ENCODE results near the gene PSMB7.
A peak's percentile ranks its signal among the peaks of the same experiment; 100 is the strongest.

The PSMB7 gene

GRCh38 chr9:124411514-124412227 is 3.6 kb downstream of the PSMB7 start:
- peaks cover 14 to 23% of the 10 kb centered on the region in 2 donors for H3K4me1 Mint-ChIP-seq
- peaks cover 0 to 3% of the 10 kb centered on the region in 2 donors for H3K9me3 Mint-ChIP-seq
- peaks cover 31 to 47% of the 10 kb centered on the region in 2 donors for H3K36me3 Mint-ChIP-seq
- H3K4me3 Mint-ChIP-seq, result no peak overlapping the region
- no peaks in the 10 kb centered on the region for H3K27me3 Mint-ChIP-seq
- ATAC-seq (replicated peaks), result no peak
- no peak for DNase-seq
- no peak overlapping the region for H3K27ac Mint-ChIP-seq

GRCh38 chr9:124410321-124410913 is 4.8 kb downstream of the PSMB7 start:
- H3K4me3 Mint-ChIP-seq, result no peak overlapping the region
- H3K4me1 Mint-ChIP-seq, result peaks cover 12 to 20% of the 10 kb centered on the region in 2 donors
- no peak overlapping the region for H3K27ac Mint-ChIP-seq
- H3K9me3 Mint-ChIP-seq, result peaks cover 0 to under 1% of the 10 kb centered on the region in 2 donors
- no peaks in the 10 kb centered on the region for H3K27me3 Mint-ChIP-seq
- ATAC-seq (replicated peaks) (no peak), DNase-seq (no peak)
- H3K36me3 Mint-ChIP-seq, result peaks cover 36 to 55% of the 10 kb centered on the region in 2 donors

GRCh38 chr9:124409410-124409809 is 5.8 kb downstream of the PSMB7 start:
- no peaks in the 10 kb centered on the region for H3K27me3 Mint-ChIP-seq
- H3K9me3 Mint-ChIP-seq, result no peaks in the 10 kb centered on the region
- peaks cover 30 to 52% of the 10 kb centered on the region in 2 donors for H3K36me3 Mint-ChIP-seq
- DNase-seq (no peak), ATAC-seq (replicated peaks) (no peak)
- no peak overlapping the region for H3K4me3 Mint-ChIP-seq
- H3K4me1 Mint-ChIP-seq, result peaks cover 10 to 11% of the 10 kb centered on the region in 2 donors
- no peak overlapping the region for H3K27ac Mint-ChIP-seq

DNA sequence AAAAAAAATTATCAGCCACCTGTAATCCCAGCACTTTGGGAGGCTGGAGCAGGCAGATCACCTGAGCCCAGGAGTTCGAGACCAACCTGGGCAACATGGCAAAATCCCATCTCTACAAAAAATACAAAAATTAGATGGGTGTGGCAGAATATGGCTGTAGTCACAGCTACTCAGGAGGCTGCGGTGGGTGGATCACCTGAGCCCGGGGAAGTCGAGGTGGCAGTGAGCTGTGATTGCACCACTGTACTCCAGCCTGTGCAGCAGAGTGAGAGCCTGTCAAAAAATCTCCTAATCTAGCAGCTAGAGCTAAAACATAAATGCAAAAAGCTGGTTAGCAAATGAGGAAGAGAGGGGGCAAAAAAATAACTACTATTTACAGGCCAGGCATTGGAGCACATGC is 12.0 kb downstream of the PSMB7 start:
- Mint-ChIP-seq H3K9me3 (no peaks in the 10 kb centered on the region), H3K4me1 (peaks cover 10% of the 10 kb centered on the region in 2 donors), H3K4me3 (no peak overlapping the region), H3K36me3 (peaks cover 31 to 59% of the 10 kb centered on the region in 2 donors), H3K27me3 (no peaks in the 10 kb centered on the region), H3K27ac (no peak overlapping the region)
- DNase-seq (no peak), ATAC-seq (replicated peaks) (no peak)

GRCh38 chr9:124399968-124400940 is 15.0 kb downstream of the PSMB7 start:
- Mint-ChIP-seq H3K4me1 (peaks cover 11 to 14% of the 10 kb centered on the region in 2 donors), H3K4me3 (no peak overlapping the region), H3K27ac (no peak overlapping the region), H3K36me3 (peaks cover 26 to 48% of the 10 kb centered on the region in 2 donors), H3K9me3 (no peaks in the 10 kb centered on the region), H3K27me3 (no peaks in the 10 kb centered on the region)
- ATAC-seq (replicated peaks), result no peak
- no peak for DNase-seq

DNA sequence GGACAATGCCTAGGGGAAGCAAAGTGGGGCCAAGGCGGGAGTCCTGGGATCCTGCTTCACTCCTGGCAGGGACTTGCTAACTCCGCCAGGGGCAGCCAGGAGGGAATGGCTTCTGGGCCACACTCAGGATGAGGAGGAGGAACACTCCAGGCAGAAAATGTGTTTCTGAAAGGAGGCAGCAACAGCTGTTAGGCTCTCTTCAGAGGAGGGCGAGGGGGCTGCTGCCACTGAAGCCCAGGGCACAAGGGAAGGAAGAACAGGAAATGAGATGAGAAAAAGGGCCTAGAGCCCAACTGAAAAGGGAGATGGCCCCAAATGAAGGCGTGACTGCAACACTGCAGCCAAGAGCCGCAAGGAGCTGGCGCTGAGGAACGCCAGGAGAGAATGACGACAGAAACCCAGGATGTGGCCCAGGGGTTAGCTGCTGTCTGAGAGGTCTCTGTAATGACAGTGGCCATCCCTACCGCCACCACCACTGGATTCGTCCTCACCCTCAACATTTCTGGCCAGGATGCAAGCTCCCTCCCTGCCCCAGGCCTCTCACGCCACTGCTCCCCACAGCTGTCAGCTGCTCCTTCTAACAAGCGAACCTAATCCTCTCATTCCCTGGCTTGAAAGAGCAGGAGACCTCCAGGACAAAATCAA is 15.8 kb downstream of the PSMB7 start:
- Mint-ChIP-seq H3K36me3 (peaks cover 29 to 48% of the 10 kb centered on the region in 2 donors), H3K4me1 (peaks cover 14 to 15% of the 10 kb centered on the region in 2 donors), H3K4me3 (no peak overlapping the region), H3K27ac (no peak overlapping the region), H3K9me3 (no peaks in the 10 kb centered on the region), H3K27me3 (no peaks in the 10 kb centered on the region)
- DNase-seq, result no peak
- ATAC-seq (replicated peaks), result no peak

DNA sequence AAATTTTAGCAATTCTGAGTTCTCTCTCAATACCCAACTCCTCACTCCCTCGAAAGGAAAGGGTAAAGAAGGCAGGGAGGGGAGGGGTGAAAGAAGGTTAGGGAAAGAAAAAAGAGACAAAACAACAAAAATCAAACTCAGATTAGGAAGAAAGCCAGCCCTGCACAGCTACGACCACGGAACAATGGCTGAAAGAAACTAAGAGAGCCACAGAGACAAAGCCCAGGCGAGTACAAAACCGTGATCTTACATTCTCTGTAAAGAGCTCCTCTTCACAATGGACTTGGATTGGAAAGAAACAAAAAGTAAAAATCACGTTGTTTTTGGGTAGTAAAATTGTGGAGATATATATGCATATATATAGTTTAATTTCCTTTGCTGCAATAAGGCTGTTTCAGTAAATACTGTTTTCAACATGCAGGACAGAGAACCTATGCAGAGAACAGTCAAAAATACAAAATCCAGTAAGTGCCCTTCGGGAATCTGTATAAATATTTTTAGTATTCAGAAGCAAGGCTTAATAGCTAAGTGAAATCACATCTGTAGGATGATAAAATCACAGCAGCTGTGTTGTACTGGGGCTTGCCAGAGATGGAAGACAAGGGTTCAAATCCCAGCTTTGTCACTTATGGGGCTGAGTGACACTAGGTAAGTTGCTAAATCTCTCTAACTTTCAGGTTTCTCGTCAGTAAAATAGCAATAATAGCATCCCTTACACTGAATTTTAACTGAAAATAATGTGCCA is 16.9 kb downstream of the PSMB7 start:
- H3K36me3 Mint-ChIP-seq, result peaks cover 29 to 45% of the 10 kb centered on the region in 2 donors
- no peak for DNase-seq
- H3K4me3 Mint-ChIP-seq, result no peak overlapping the region
- ATAC-seq (replicated peaks), result no peak
- H3K27me3 Mint-ChIP-seq, result no peaks in the 10 kb centered on the region
- peak overlapping the region; percentile 1 for H3K27ac Mint-ChIP-seq
- H3K4me1 Mint-ChIP-seq, result peaks cover 15 to 16% of the 10 kb centered on the region in 2 donors
- no peaks in the 10 kb centered on the region for H3K9me3 Mint-ChIP-seq

DNA sequence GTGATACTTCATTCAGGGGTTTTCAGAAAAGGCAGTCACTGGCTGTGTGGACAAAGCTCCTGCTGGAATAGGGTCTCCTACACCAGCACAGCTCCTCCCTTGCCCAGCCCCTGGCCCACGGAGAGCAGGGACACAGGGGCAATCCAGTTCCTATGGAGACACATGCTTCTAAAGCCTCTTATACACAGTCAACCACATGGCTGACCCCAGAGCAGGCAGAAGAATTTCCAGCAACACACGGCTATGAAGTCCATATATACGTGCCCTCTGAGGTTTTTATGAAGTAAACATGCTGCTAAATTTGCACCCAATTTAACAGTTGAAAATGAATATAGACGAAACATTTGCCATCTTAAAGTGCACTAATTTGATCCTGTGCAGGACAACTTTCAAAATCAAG is 19.4 kb downstream of the PSMB7 start:
- Mint-ChIP-seq H3K4me3 (no peak overlapping the region), H3K36me3 (peaks cover 19 to 48% of the 10 kb centered on the region in 2 donors), H3K9me3 (no peaks in the 10 kb centered on the region), H3K4me1 (peaks cover 17 to 25% of the 10 kb centered on the region in 2 donors), H3K27me3 (no peaks in the 10 kb centered on the region), H3K27ac (no peak overlapping the region)
- no peak for DNase-seq
- no peak for ATAC-seq (replicated peaks)

DNA sequence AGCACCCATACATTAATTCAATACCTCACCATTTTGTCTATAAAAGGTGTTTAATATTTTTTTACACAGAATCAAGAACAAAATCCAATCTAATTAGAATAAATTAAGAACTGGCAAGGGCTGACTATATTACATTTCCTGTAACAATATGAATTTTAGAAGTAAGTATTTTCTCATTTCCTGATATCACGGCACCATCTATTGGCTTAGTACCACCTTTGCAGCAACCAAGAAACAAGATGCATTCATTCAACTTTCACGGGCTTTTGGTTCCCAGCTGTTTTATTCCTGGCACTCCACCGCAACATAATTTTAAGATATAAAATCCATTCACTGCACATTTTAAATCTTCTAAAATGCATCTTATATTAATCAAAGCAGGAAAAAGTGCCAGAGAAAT is 20.6 kb downstream of the PSMB7 start:
- Mint-ChIP-seq H3K9me3 (no peaks in the 10 kb centered on the region), H3K4me1 (peaks cover 21 to 31% of the 10 kb centered on the region in 2 donors), H3K27ac (no peak overlapping the region), H3K4me3 (no peak overlapping the region), H3K27me3 (no peaks in the 10 kb centered on the region), H3K36me3 (peaks cover 19 to 37% of the 10 kb centered on the region in 2 donors)
- DNase-seq (no peak), ATAC-seq (replicated peaks) (no peak)

- no peak for DNase-seq
- ATAC-seq (replicated peaks), result peak; percentile 43 to 54
- Mint-ChIP-seq H3K4me1 (peaks cover 23 to 31% of the 10 kb centered on the region in 2 donors), H3K27ac (peak overlapping the region; percentile 71), H3K27me3 (no peaks in the 10 kb centered on the region), H3K9me3 (no peaks in the 10 kb centered on the region), H3K36me3 (peaks cover 18 to 32% of the 10 kb centered on the region in 2 donors), H3K4me3 (no peak overlapping the region)
Observed at GRCh38 chr9:124394167-124394566, 21.1 kb downstream of the PSMB7 start.

GRCh38 chr9:124392871-124393460 is 22.3 kb downstream of the PSMB7 start:
- H3K27ac Mint-ChIP-seq, result no peak overlapping the region
- no peak overlapping the region for H3K4me3 Mint-ChIP-seq
- ATAC-seq (replicated peaks) (no peak), DNase-seq (no peak)
- no peaks in the 10 kb centered on the region for H3K9me3 Mint-ChIP-seq
- no peaks in the 10 kb centered on the region for H3K27me3 Mint-ChIP-seq
- H3K36me3 Mint-ChIP-seq, result peaks cover 15 to 27% of the 10 kb centered on the region in 2 donors
- H3K4me1 Mint-ChIP-seq, result peaks cover 26 to 40% of the 10 kb centered on the region in 2 donors

DNA sequence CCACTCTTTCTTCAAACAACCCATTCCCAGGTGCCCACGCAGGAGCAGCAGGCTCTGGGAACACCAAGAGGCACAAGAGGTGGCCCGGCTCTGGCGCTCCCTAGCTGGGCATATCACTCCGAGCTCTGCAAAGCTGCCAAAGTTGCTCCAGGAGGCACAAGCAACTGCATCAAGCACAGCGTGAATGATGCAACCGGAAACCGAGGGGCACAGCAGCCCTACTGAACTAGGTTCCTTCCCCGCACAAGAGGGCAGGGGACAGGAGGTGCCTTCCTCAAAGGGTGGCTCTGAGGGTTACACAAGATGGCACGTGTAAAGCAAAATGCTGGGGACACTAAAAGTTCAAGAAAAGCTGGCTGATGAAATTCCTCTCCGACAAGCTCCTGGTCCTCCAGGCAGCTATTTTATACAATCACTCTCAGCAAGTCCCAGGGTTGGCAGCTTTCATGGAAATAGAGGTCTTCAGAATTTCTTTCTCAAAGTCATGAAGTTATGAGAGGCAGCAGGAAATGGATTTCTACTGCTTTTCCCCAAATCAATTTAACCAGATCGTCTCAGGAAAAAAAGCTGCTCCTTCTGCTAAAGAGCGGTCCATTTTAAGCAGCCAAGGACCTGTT is 22.9 kb downstream of the PSMB7 start:
- Mint-ChIP-seq H3K4me1 (peaks cover 26 to 46% of the 10 kb centered on the region in 2 donors), H3K27me3 (no peaks in the 10 kb centered on the region), H3K4me3 (no peak overlapping the region), H3K9me3 (no peaks in the 10 kb centered on the region), H3K36me3 (peaks cover 15 to 26% of the 10 kb centered on the region in 2 donors), H3K27ac (no peak overlapping the region)
- DNase-seq (no peak), ATAC-seq (replicated peaks) (no peak)

All from stimulated activated naive B cell treated with anti-CD40 and anti-IgM and Interleukin-4, amounts not matched to agents 10 μg/mL and 1 μg/mL and 100 μg/mL, for 72 hours (primary cell).